ENCODE results near the gene CDH13.

The CDH13 gene

DNA sequence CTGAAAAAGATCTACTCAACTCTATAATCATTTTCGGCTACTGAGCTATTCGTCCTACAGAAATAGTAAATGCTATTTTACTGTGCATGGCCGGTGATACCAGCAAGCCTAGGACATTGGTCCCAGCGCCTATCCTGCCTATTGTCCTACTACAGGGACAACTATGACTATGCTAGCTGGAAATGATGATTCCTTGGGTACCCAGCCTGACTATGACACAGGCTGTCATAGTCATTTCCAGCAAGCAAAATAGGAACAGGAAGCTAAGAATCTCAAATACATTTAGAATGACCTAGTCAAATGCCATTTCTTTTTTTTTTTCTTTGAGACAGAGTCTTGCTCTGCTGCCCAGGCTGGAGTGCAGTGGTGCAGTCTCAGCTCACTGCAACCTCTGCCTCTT lies 1147.3 kb downstream of the CDH13 start:
- Histone ChIP-seq H3K4me3 (ENCODE audit: low read length) (no peak overlapping the region), H3K4me1 (ENCODE audit: low read length) (peaks cover 36% of the 10 kb centered on the region)

DNA sequence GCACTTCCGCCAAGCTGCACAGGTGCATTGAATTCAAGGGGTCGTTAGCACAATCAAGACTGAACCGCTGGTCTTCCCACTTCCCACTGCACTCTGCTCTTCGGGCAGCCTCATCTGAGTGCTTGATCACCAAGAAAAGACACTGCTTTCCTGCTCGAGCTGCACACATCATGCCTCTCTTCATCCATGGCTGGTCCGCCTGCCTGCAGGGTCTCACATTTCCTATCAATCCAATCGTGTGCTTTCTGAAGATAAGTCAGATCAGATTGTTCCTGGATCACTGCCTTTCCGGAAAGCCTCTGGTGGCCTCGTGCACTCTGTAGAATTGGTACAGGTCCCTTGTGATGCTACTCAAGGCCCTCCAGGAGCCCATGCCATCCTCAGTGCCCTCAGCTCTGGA lies 1150.2 kb downstream of the CDH13 start:
- no peaks in the 10 kb centered on the region for H4K20me1 ChIP-seq (ENCODE audit: insufficient read depth, low read length)
- no peaks in the 10 kb centered on the region for H3K79me2 ChIP-seq (ENCODE audit: low read length)
- no peak overlapping the region for H3K27ac ChIP-seq (ENCODE audit: low read length)
- H3K9ac ChIP-seq (ENCODE audit: low read length): no peak overlapping the region
- no peak overlapping the region for H3K4me3 ChIP-seq (ENCODE audit: low read length)
- H2AFZ ChIP-seq (ENCODE audit: low read depth, low read length): no peak overlapping the region
- H3K36me3 ChIP-seq (replicated peaks; ENCODE audit: low read depth, low read length): no peaks in the 10 kb centered on the region
- TF ChIP-seq EZH2phosphoT487 (IDR thresholded peaks at IDR 0.05; ENCODE audit: low read depth): no peak
- H3K9me3 ChIP-seq (ENCODE audit: insufficient read depth, low read length): no peaks in the 10 kb centered on the region
- H3K27me3 ChIP-seq (ENCODE audit: low read depth, low read length): no peaks in the 10 kb centered on the region
- H3K4me2 ChIP-seq (ENCODE audit: low read length): no peak overlapping the region
- peaks cover 27% of the 10 kb centered on the region for H3K4me1 ChIP-seq (ENCODE audit: low read length)

More for the DNA sequence above, 1147.3 kb downstream of the CDH13 start:
- Histone ChIP-seq H3K9ac (ENCODE audit: low read length) (no peak overlapping the region), H3K27me3 (ENCODE audit: low read depth, low read length) (no peaks in the 10 kb centered on the region), H3K9me3 (ENCODE audit: insufficient read depth, low read length) (no peaks in the 10 kb centered on the region), H3K4me2 (ENCODE audit: low read length) (peak overlapping the region; percentile 28), H2AFZ (ENCODE audit: low read depth, low read length) (peak overlapping the region; percentile 64; the same call in 1 of the 2 replicates), H3K79me2 (ENCODE audit: low read length) (no peaks in the 10 kb centered on the region), H4K20me1 (ENCODE audit: insufficient read depth, low read length) (no peaks in the 10 kb centered on the region), H3K36me3 (replicated peaks; ENCODE audit: low read depth, low read length) (no peaks in the 10 kb centered on the region), H3K27ac (ENCODE audit: low read length) (peak overlapping the region; percentile 29; the same call in 1 of the 2 replicates)
- no peak for TF ChIP-seq EZH2phosphoT487 (IDR thresholded peaks at IDR 0.05; ENCODE audit: low read depth)
- TF ChIP-seq, protein P1, sequence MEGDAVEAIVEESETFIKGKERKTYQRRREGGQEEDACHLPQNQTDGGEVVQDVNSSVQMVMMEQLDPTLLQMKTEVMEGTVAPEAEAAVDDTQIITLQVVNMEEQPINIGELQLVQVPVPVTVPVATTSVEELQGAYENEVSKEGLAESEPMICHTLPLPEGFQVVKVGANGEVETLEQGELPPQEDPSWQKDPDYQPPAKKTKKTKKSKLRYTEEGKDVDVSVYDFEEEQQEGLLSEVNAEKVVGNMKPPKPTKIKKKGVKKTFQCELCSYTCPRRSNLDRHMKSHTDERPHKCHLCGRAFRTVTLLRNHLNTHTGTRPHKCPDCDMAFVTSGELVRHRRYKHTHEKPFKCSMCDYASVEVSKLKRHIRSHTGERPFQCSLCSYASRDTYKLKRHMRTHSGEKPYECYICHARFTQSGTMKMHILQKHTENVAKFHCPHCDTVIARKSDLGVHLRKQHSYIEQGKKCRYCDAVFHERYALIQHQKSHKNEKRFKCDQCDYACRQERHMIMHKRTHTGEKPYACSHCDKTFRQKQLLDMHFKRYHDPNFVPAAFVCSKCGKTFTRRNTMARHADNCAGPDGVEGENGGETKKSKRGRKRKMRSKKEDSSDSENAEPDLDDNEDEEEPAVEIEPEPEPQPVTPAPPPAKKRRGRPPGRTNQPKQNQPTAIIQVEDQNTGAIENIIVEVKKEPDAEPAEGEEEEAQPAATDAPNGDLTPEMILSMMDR (IDR thresholded peaks at IDR 0.05; ENCODE audit: low read depth, low read length): no peak

DNA sequence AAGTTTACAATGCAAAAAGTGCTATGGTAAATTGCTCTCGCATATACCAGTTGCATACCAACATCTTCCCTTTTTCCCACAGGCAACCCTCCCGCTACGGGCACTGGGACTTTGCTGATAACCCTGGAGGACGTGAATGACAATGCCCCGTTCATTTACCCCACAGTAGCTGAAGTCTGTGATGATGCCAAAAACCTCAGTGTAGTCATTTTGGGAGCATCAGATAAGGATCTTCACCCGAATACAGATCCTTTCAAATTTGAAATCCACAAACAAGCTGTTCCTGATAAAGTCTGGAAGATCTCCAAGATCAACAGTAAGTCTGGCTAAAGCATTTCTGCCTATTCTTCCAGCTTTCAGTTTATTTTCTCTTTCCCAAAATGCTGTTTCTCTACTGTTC lies 1153.1 kb downstream of the CDH13 start:
- Histone ChIP-seq H3K27me3 (ENCODE audit: low read depth, low read length) (no peaks in the 10 kb centered on the region), H3K9me3 (ENCODE audit: insufficient read depth, low read length) (no peaks in the 10 kb centered on the region), H4K20me1 (ENCODE audit: insufficient read depth, low read length) (no peaks in the 10 kb centered on the region), H3K4me3 (ENCODE audit: low read length) (no peak overlapping the region), H3K36me3 (replicated peaks; ENCODE audit: low read depth, low read length) (no peaks in the 10 kb centered on the region), H3K4me2 (ENCODE audit: low read length) (no peak overlapping the region), H3K27ac (ENCODE audit: low read length) (no peak overlapping the region), H3K9ac (ENCODE audit: low read length) (no peak overlapping the region), H3K79me2 (ENCODE audit: low read length) (no peaks in the 10 kb centered on the region), H3K4me1 (ENCODE audit: low read length) (peaks cover 13% of the 10 kb centered on the region), H2AFZ (ENCODE audit: low read depth, low read length) (no peak overlapping the region)
- no peak for TF ChIP-seq EZH2phosphoT487 (IDR thresholded peaks at IDR 0.05; ENCODE audit: low read depth)
- TF ChIP-seq, protein P1 (IDR thresholded peaks at IDR 0.05; ENCODE audit: low read depth, low read length): no peak

DNA sequence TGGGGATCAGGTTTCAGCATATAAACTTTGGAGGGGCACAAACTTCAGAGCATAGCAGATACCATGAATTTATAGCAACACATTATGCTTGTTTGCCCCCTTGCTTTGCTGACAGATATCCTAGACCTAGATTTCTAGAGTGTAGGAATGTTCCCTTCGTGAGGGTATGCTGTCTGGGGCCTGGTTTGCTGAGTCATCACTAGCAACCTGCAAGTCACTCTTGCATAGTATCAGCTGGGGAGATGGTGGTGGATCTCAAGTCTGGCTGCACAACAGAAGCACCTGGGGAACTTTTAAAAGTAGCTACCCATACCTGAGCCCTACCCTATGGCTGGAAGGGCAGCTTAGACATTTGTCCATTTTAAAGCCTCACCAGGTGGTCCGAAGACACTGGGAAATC lies 1158.7 kb downstream of the CDH13 start:
- no peaks in the 10 kb centered on the region for H3K27me3 ChIP-seq (ENCODE audit: low read depth, low read length)
- no peaks in the 10 kb centered on the region for H3K9me3 ChIP-seq (ENCODE audit: insufficient read depth, low read length)
- no peak for TF ChIP-seq EZH2phosphoT487 (IDR thresholded peaks at IDR 0.05; ENCODE audit: low read depth)
- TF ChIP-seq, protein P1 (IDR thresholded peaks at IDR 0.05; ENCODE audit: low read depth, low read length): no peak
- H3K36me3 ChIP-seq (replicated peaks; ENCODE audit: low read depth, low read length): no peaks in the 10 kb centered on the region
- H3K4me1 ChIP-seq (ENCODE audit: low read length): peaks cover 11% of the 10 kb centered on the region
- H3K27ac ChIP-seq (ENCODE audit: low read length): no peak overlapping the region
- H4K20me1 ChIP-seq (ENCODE audit: insufficient read depth, low read length): no peaks in the 10 kb centered on the region
- H3K9ac ChIP-seq (ENCODE audit: low read length): no peak overlapping the region
- no peak overlapping the region for H3K4me3 ChIP-seq (ENCODE audit: low read length)
- H3K79me2 ChIP-seq (ENCODE audit: low read length): no peaks in the 10 kb centered on the region
- H2AFZ ChIP-seq (ENCODE audit: low read depth, low read length): no peak overlapping the region
- H3K4me2 ChIP-seq (ENCODE audit: low read length): no peak overlapping the region

All from OCI-LY3 (cell line).